GM12878 (cell line): ENCODE data around the gene FOXF1. TPM values are rescaled to one million over a fixed set of nuclear protein-coding genes. Genes with fewer than 3 reads are reported as not detected.

Experiments used
- ATAC-seq: fragments of 200-7000 bp; cut with Tn5 transposase; 3 replicates; pipeline ENCODE4 v1.9.1; 2020; ENCODE audit warnings: mild to moderate bottlenecking, moderate library complexity
- BruUV-seq: library from RNA; stranded (reverse); fragments of 400-500 nt; replicated peaks from 2 replicates; lab custom pipeline; 2021; lab: Mats Ljungman, UMichigan
- CTCF ChIA-PET: fragments of 300-600 bp; sonication (Branson Sonifier 250); formaldehyde crosslinking; extraction: SDS; loops from one replicate; lab custom pipeline; 2021; ENCODE audit warnings: inconsistent platforms; lab: Yijun Ruan, JAX
- POLR2A ChIA-PET: fragments of 350-600 bp; formaldehyde crosslinking; extraction: SDS; loops from one replicate; lab custom pipeline; 2021; ENCODE audit warnings: inconsistent platforms; lab: Charles Lee
- RAD21 ChIA-PET: fragments of 300-600 bp; sonication (Branson Sonifier 250); formaldehyde crosslinking; loops from one replicate; lab custom pipeline; 2023; ENCODE audit warnings: antibody characterized with exemption; ENCODE audit not compliant: unreplicated experiment; lab: Charles Lee
- SMC1A ChIA-PET: fragments of 300-600 bp; sonication (Branson Sonifier 250); formaldehyde crosslinking; loops from one replicate; lab custom pipeline; 2023; ENCODE audit not compliant: unreplicated experiment, uncharacterized antibody; lab: Charles Lee
- DNase-seq: peaks from one replicate; pipeline ENCODE4 v3.0.0-alpha.2; 2011; ENCODE audit warnings: low read depth, low spot score
- FAIRE-seq: peaks from 3 replicates; lab custom pipeline; 2011; peaks lifted over from hg19 to GRCh38; lab: Jason Lieb, UNC
- H2AFZ ChIP-seq: 2 replicates; pipeline ENCODE4 v1.6.0; 2011; ENCODE audit warnings: low read depth, low read length, control low read depth; ENCODE audit not compliant: control insufficient read depth
- H3K27ac ChIP-seq: 2 replicates; pipeline ENCODE4 v1.5.1; 2011; ENCODE audit warnings: control low read depth; ENCODE audit not compliant: control insufficient read depth, insufficient read depth
- H3K27me3 ChIP-seq, 2 experiments: replicated peaks in 1 of 2; 2 replicates each; pipeline versions ENCODE4 v1.6.0 to v1.6.1; 2011; ENCODE audit warnings: low read length in 1 of 2; ENCODE audit not compliant: control insufficient read depth in 2 of 2, insufficient read depth in 2 of 2
- H3K36me3 ChIP-seq, 2 experiments: 2 replicates each; pipeline ENCODE4 v1.5.1; 2011; ENCODE audit warnings: low read length in 1 of 2; ENCODE audit not compliant: control insufficient read depth in 2 of 2, insufficient read depth in 2 of 2
- H3K4me1 ChIP-seq: 2 replicates; pipeline ENCODE4 v1.6.1; 2011; ENCODE audit warnings: mild to moderate bottlenecking, low read length, moderate library complexity, mixed read lengths; ENCODE audit not compliant: control insufficient read depth, insufficient read depth
- H3K4me2 ChIP-seq: 2 replicates; pipeline ENCODE4 v1.6.0; 2011; ENCODE audit warnings: control low read depth; ENCODE audit not compliant: control insufficient read depth, insufficient read depth
- H3K4me3 ChIP-seq: fragments of 200-600 bp; sonication (generic); 2 replicates; pipeline ENCODE4 v1.5.1; 2016
- H3K79me2 ChIP-seq: 2 replicates; pipeline ENCODE4 v1.6.0; 2011; ENCODE audit warnings: low read length; ENCODE audit not compliant: control insufficient read depth, insufficient read depth
- H3K9ac ChIP-seq: 2 replicates; pipeline ENCODE4 v1.8.0; 2011; ENCODE audit warnings: low read length, control low read depth, mixed read lengths; ENCODE audit not compliant: control insufficient read depth, insufficient read depth
- H3K9me3 ChIP-seq: replicated peaks from 3 replicates; pipeline ENCODE4 v1.5.1; 2011; ENCODE audit warnings: mild to moderate bottlenecking, low read length; ENCODE audit not compliant: control insufficient read depth, insufficient read depth
- H4K20me1 ChIP-seq: 2 replicates; pipeline ENCODE4 v1.6.0; 2011; ENCODE audit not compliant: control insufficient read depth, insufficient read depth
- CBFB ChIP-seq: IDR thresholded peaks from 2 replicates; pipeline ENCODE4 v1.6.1; 2016; ENCODE audit warnings: antibody characterized with exemption, low read depth
- CHD4 ChIP-seq: fragments of 200-600 bp; sonication (generic); IDR thresholded peaks from 2 replicates; pipeline ENCODE4 v1.6.1; 2016; ENCODE audit warnings: mild to moderate bottlenecking
- DPF2 ChIP-seq: fragments of 450-650 bp; IDR thresholded peaks from 2 replicates; pipeline ENCODE4 v1.6.1; 2017; ENCODE audit warnings: mild to moderate bottlenecking
- MLLT1 ChIP-seq: fragments of 450-650 bp; IDR thresholded peaks from 2 replicates; pipeline ENCODE4 v1.6.1; 2016; ENCODE audit warnings: mild to moderate bottlenecking
- POLR2AphosphoS2 ChIP-seq: IDR thresholded peaks from 2 replicates; pipeline ENCODE4 v1.6.1; 2011; ENCODE audit warnings: low read depth, mild to moderate bottlenecking, low read length, improper control_type of control experiment, moderate library complexity
- SP1 ChIP-seq: IDR thresholded peaks from one replicate; pipeline ENCODE4 v1.6.1; 2011; ENCODE audit warnings: low read depth, low read length
- SRF ChIP-seq, 2 experiments: IDR thresholded peaks; 2 replicates each; pipeline ENCODE4 v1.6.1; 2011; ENCODE audit warnings: low read depth in 2 of 2, low read length in 2 of 2, mild to moderate bottlenecking in 1 of 2, moderate library complexity in 1 of 2
- ZNF207 ChIP-seq: fragments of 450-650 bp; IDR thresholded peaks from 2 replicates; pipeline ENCODE4 v1.6.1; 2014; ENCODE audit warnings: antibody characterized with exemption, mild to moderate bottlenecking, borderline replicate concordance
- WGBS: methylation state at CpG from one replicate; pipeline ENCODE4 v1.1.6; 2016; ENCODE audit warnings: low lambda C conversion rate; ENCODE audit not compliant: insufficient replicate concordance, insufficient coverage; ENCODE audit errors: missing lambda C conversion rate; 5-methylcytosine and 5-hydroxymethylcytosine counted together
- in situ Hi-C: fragments of 300-500 bp; cut with MboI; formaldehyde crosslinking; loops from 9 replicates; pipeline ENCODE4 v1.14.3; 2018; ENCODE audit warnings: mixed read lengths
- intact Hi-C: fragments of 100-400 bp; cut with micrococcal nuclease; formaldehyde crosslinking; loops from one replicate; pipeline ENCODE4 v1.14.2; 2022; ENCODE audit not compliant: unreplicated experiment
- polyA plus RNA-seq, 11 experiments: library from polyadenylated mRNA; depleted of rRNA in 4 of 11; unstranded in 6 of 11; stranded (reverse) in 5 of 11; fragments of >200 nt; fragmentation: Nextera tagmentation in 4 of 11; fragmentation: Illumina TruSeq in 1 of 11; extraction: Ambion mirVana in 4 of 11; extraction: Trizol in 1 of 11; gene quantifications; 1 replicate in 1 of 11; 2 replicates in 10 of 11; pipeline versions ENCODE4 v1.2.1 to v1.2.3, GENCODE V29; 2011 to 2016; ENCODE audit warnings: inconsistent platforms in 2 of 11, missing spikeins in 2 of 11, low read depth in 1 of 11
- total RNA-seq, 4 experiments: library from RNA; depleted of rRNA in 3 of 4; stranded (reverse); fragments of >200 nt in 3 of 4; fragmentation: Illumina TruSeq in 1 of 4; extraction: Trizol in 1 of 4; gene quantifications; 2 replicates each; pipeline versions ENCODE4 v1.2.1 to v1.2.3, GENCODE V29; 2013 to 2021
- TF ChIP-seq, protein P1 (sequence below): IDR thresholded peaks from 2 replicates; pipeline ENCODE4 v1.6.1; 2012; ENCODE audit warnings: low read depth, low read length, improper control_type of control experiment

The FOXF1 gene
- total and polyA plus RNA-seq, 10 of the 15 experiments (the other 5 are each of a cell fraction or from before 2014, with no cell fraction given), result 0.01 TPM; not detected in 9

DNA sequence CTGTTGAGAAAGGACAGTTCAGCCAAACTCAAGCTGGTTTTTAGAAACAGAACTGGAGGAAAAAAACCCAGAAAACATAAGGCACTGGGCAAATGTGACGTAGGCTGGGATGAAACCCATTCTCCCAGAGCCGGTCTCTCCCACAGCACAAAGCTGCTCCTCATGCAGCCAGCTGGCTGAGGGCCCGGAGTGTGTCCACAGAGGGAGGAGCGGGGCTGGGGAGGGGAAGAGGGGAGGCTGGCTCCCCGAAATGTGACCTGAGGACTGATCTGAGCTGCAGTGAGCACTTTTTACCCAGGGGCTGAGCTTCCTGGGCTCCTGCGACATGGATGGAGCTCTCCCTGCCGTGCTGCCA is 20.8 kb downstream of the FOXF1 start:
- Histone ChIP-seq H3K27ac (no peak overlapping the region), H2AFZ (no peak overlapping the region), H3K9me3 (no peaks in the 10 kb centered on the region), H3K9ac (no peak overlapping the region), H4K20me1 (no peaks in the 10 kb centered on the region; the same call in 1 of the 2 replicates), H3K36me3 (no peaks in the 10 kb centered on the region; a peak in 1 of 4 replicates), H3K4me3 (no peak overlapping the region), H3K27me3 (no peaks in the 10 kb centered on the region), H3K79me2 (no peaks in the 10 kb centered on the region), H3K4me2 (no peak overlapping the region), H3K4me1 (no peaks in the 10 kb centered on the region)
- 95% methylated on average over 4 of the region's 7 CpGs for WGBS
- no peak for TF ChIP-seq MLLT1
- TF ChIP-seq CBFB, result no peak
- TF ChIP-seq ZNF207, result no peak
- TF ChIP-seq DPF2, result no peak
- TF ChIP-seq POLR2AphosphoS2, result no peak
- no peak for TF ChIP-seq SRF (IDR thresholded peaks at IDR 0.05; ENCODE audit: low read depth in 2 of 2, low read length in 2 of 2)
- TF ChIP-seq SP1, result no peak
- TF ChIP-seq, protein P1, sequence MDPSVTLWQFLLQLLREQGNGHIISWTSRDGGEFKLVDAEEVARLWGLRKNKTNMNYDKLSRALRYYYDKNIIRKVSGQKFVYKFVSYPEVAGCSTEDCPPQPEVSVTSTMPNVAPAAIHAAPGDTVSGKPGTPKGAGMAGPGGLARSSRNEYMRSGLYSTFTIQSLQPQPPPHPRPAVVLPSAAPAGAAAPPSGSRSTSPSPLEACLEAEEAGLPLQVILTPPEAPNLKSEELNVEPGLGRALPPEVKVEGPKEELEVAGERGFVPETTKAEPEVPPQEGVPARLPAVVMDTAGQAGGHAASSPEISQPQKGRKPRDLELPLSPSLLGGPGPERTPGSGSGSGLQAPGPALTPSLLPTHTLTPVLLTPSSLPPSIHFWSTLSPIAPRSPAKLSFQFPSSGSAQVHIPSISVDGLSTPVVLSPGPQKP, result no peak
- TF ChIP-seq CHD4, result no peak
- ATAC-seq (no peak), DNase-seq (no peak), FAIRE-seq (no peak)
- POLR2A ChIA-PET, result interaction anchor here (0.5 kb wide), 1 partner anchor 746 kb away, joined by 3 read pairs; no protein-coding TSS in a partner anchor
- RAD21 ChIA-PET, result no interaction called here
- intact Hi-C loops, result no loop called here
- in situ Hi-C loops, result no loop called here
- SMC1A ChIA-PET, result no interaction called here
- BruUV-seq, result no TSS peak
- CTCF ChIA-PET, result no interaction called here
